HepG2 (cell line): ENCODE results near the gene ITPRIP. TPM values are rescaled to one million over a fixed set of nuclear protein-coding genes. Genes with fewer than 3 reads are reported as not detected.

Experiments used
- ATAC-seq: fragments of 200-7000 bp; cut with Tn5 transposase; 3 replicates; pipeline ENCODE4 v1.9.1; 2020; ENCODE audit warnings: mild to moderate bottlenecking, moderate library complexity
- BruUV-seq: library from RNA; stranded (reverse); fragments of 400-500 nt; replicated peaks from 2 replicates; lab custom pipeline; 2021; lab: Mats Ljungman, UMichigan
- CTCF ChIA-PET: fragments of 300-600 bp; formaldehyde crosslinking; extraction: SDS; loops from one replicate; lab custom pipeline; 2021; ENCODE audit warnings: low total read pairs, inconsistent platforms, low intra/inter-chr PET ratio; lab: Yijun Ruan, JAX
- POLR2A ChIA-PET: fragments of 350-600 bp; sonication (Branson Sonifier 250); formaldehyde crosslinking; loops from one replicate; lab custom pipeline; 2020; ENCODE audit warnings: antibody characterized with exemption, inconsistent platforms; lab: Yijun Ruan, JAX
- DNase-seq: peaks from one replicate; pipeline ENCODE4 v3.0.0-alpha.2; 2015; ENCODE audit warnings: low spot score
- FAIRE-seq: peaks from 3 replicates; lab custom pipeline; 2011; peaks lifted over from hg19 to GRCh38; lab: Jason Lieb, UNC
- H2AFZ ChIP-seq: one replicate; pipeline ENCODE4 v1.6.1; 2011; ENCODE audit warnings: low read length, inconsistent platforms
- H3K27ac ChIP-seq: fragments of 300-600 bp; 3 replicates; pipeline ENCODE4 v1.8.0; 2011; ENCODE audit warnings: mixed run types, mild to moderate bottlenecking, mixed read lengths, low read length, inconsistent platforms; ENCODE audit not compliant: insufficient read depth; ENCODE audit errors: extremely low read length
- H3K27me3 ChIP-seq, 2 experiments: fragments of 200-600 bp in 1 of 2; 2 replicates in 1 of 2; 3 replicates in 1 of 2; pipeline versions ENCODE4 v1.6.0 to v1.8.0; 2011; ENCODE audit warnings: low read length in 2 of 2, mild to moderate bottlenecking in 2 of 2, moderate library complexity in 2 of 2, inconsistent platforms in 1 of 2; ENCODE audit not compliant: insufficient read depth in 2 of 2, control insufficient read depth in 1 of 2
- H3K36me3 ChIP-seq, 2 experiments: fragments of 200-600 bp in 1 of 2; replicated peaks in 1 of 2; 2 replicates in 1 of 2; 3 replicates in 1 of 2; pipeline versions ENCODE4 v1.5.1 to v1.8.0; 2011; ENCODE audit warnings: low read length in 2 of 2, inconsistent platforms in 1 of 2; ENCODE audit not compliant: insufficient read depth in 2 of 2, control insufficient read depth in 1 of 2
- H3K4me1 ChIP-seq: 2 replicates; pipeline ENCODE4 v1.5.1; 2012; ENCODE audit warnings: low read length, inconsistent platforms; ENCODE audit not compliant: insufficient read depth
- H3K4me2 ChIP-seq: 2 replicates; pipeline ENCODE4 v1.6.0; 2011; ENCODE audit warnings: low read depth, low read length, inconsistent platforms
- H3K4me3 ChIP-seq, 3 experiments: fragments of 200-600 bp in 1 of 3; sonication (generic), shearing (Covaris generic) in 1 of 3; replicated peaks in 1 of 3; 2 replicates each; pipeline ENCODE4 v1.5.1; 2011 to 2016; ENCODE audit warnings: low read length in 3 of 3, inconsistent platforms in 2 of 3, low read depth in 2 of 3, mild to moderate bottlenecking in 2 of 3, control low read depth in 1 of 3, mixed read lengths in 1 of 3; ENCODE audit not compliant: insufficient read depth in 1 of 3
- H3K79me2 ChIP-seq: one replicate; pipeline ENCODE4 v1.6.1; 2011; ENCODE audit warnings: low read length, inconsistent platforms; ENCODE audit not compliant: insufficient read depth
- H3K9ac ChIP-seq: 2 replicates; pipeline ENCODE4 v1.6.0; 2011; ENCODE audit warnings: mild to moderate bottlenecking, low read depth, low read length, inconsistent platforms; ENCODE audit not compliant: insufficient read depth
- H3K9me3 ChIP-seq: 2 replicates; pipeline ENCODE4 v1.5.1; 2012; ENCODE audit warnings: mild to moderate bottlenecking, low read length
- H4K20me1 ChIP-seq: 2 replicates; pipeline ENCODE4 v1.6.0; 2011; ENCODE audit warnings: inconsistent platforms, mild to moderate bottlenecking, low read length, moderate library complexity; ENCODE audit not compliant: insufficient read depth
- CCDC6 ChIP-seq: sonication (generic); formaldehyde crosslinking; IDR thresholded peaks from 2 replicates; pipeline ENCODE4 v1.8.1; 2022; ENCODE audit warnings: mild to moderate bottlenecking, missing genetic modification reagents, moderate library complexity
- FIP1L1 ChIP-seq: fragments of 200-400 bp; formaldehyde crosslinking; IDR thresholded peaks from 2 replicates; pipeline ENCODE4 v1.6.1; 2018; ENCODE audit warnings: low read depth, mild to moderate bottlenecking, low read length, moderate library complexity, borderline replicate concordance; ENCODE audit not compliant: insufficient read depth
- ISL2 ChIP-seq: sonication (generic); formaldehyde crosslinking; IDR thresholded peaks from 2 replicates; pipeline ENCODE4 v1.5.0; 2020; ENCODE audit warnings: missing genetic modification reagents
- NFE2 ChIP-seq: sonication (generic); formaldehyde crosslinking; IDR thresholded peaks from 2 replicates; pipeline ENCODE4 v1.4.0; 2020; ENCODE audit warnings: missing genetic modification reagents
- PPARG ChIP-seq: conservative IDR thresholded peaks from 2 replicates; pipeline ENCODE4 v1.6.1; 2016; ENCODE audit warnings: missing biosample characterization, missing genetic modification reagents
- SP5 ChIP-seq: IDR thresholded peaks from 2 replicates; pipeline ENCODE4 v1.6.1; 2016; ENCODE audit warnings: low read depth, borderline replicate concordance
- SUZ12 ChIP-seq: fragments of 150-350 bp; IDR thresholded peaks from 2 replicates; pipeline ENCODE4 v1.6.1; 2014; ENCODE audit warnings: low read depth, low read length
- TOE1 ChIP-seq: sonication (generic); formaldehyde crosslinking; IDR thresholded peaks from 2 replicates; pipeline ENCODE4 v1.4.0; 2020; ENCODE audit warnings: mild to moderate bottlenecking, missing genetic modification reagents
- TSC22D2 ChIP-seq: sonication (generic); formaldehyde crosslinking; IDR thresholded peaks from 2 replicates; pipeline ENCODE4 v1.5.1; 2020; ENCODE audit warnings: missing genetic modification reagents, mild to moderate bottlenecking, borderline replicate concordance
- ZBTB38 ChIP-seq: sonication (generic); formaldehyde crosslinking; IDR thresholded peaks from 2 replicates; pipeline ENCODE4 v1.5.1; 2020; ENCODE audit warnings: mild to moderate bottlenecking, missing genetic modification reagents
- ZFP37 ChIP-seq: sonication (generic); formaldehyde crosslinking; IDR thresholded peaks from 2 replicates; pipeline ENCODE4 v1.4.0; 2020; ENCODE audit warnings: missing genetic modification reagents, borderline replicate concordance
- ZNF12 ChIP-seq: sonication (generic); formaldehyde crosslinking; IDR thresholded peaks from 2 replicates; pipeline ENCODE4 v1.5.0; 2020; ENCODE audit warnings: missing genetic modification reagents
- ZNF232 ChIP-seq: sonication (generic); formaldehyde crosslinking; IDR thresholded peaks from 2 replicates; pipeline ENCODE4 v1.4.0; 2020; ENCODE audit warnings: missing genetic modification reagents, borderline replicate concordance
- ZNF260 ChIP-seq: sonication (generic); formaldehyde crosslinking; IDR thresholded peaks from 2 replicates; pipeline ENCODE4 v1.4.0; 2020; ENCODE audit warnings: missing genetic modification reagents, low read depth, mild to moderate bottlenecking, borderline replicate concordance
- ZNF484 ChIP-seq: sonication (generic); formaldehyde crosslinking; IDR thresholded peaks from 2 replicates; pipeline ENCODE4 v1.5.1; 2020; ENCODE audit warnings: mild to moderate bottlenecking, low read depth, missing genetic modification reagents, borderline replicate concordance
- ZNF543 ChIP-seq: sonication (generic); formaldehyde crosslinking; IDR thresholded peaks from 2 replicates; pipeline ENCODE4 v1.4.0; 2020; ENCODE audit warnings: mild to moderate bottlenecking, missing genetic modification reagents
- ZNF549 ChIP-seq: sonication (generic); formaldehyde crosslinking; IDR thresholded peaks from 2 replicates; pipeline ENCODE4 v1.5.0; 2020; ENCODE audit warnings: missing genetic modification reagents
- ZNF609 ChIP-seq: sonication (generic); formaldehyde crosslinking; IDR thresholded peaks from 2 replicates; pipeline ENCODE4 v1.4.0; 2020; ENCODE audit warnings: mild to moderate bottlenecking, missing genetic modification reagents, borderline replicate concordance
- ZNF670 ChIP-seq: sonication (generic); formaldehyde crosslinking; IDR thresholded peaks from 2 replicates; pipeline ENCODE4 v1.8.0; 2022; ENCODE audit warnings: mild to moderate bottlenecking, missing genetic modification reagents, borderline replicate concordance
- ZNF772 ChIP-seq: sonication (generic); formaldehyde crosslinking; IDR thresholded peaks from 2 replicates; pipeline ENCODE4 v1.5.0; 2020; ENCODE audit warnings: mild to moderate bottlenecking, missing genetic modification reagents
- WGBS: methylation state at CpG from one replicate; pipeline ENCODE4 v1.1.6; 2017; ENCODE audit warnings: low lambda C conversion rate; 5-methylcytosine and 5-hydroxymethylcytosine counted together
- in situ Hi-C: cut with HindIII; loops from 2 replicates; pipeline ENCODE4 v1.10.0; 2017; ENCODE audit warnings: low pct_unique_long_range_greater_than_20kb; ENCODE audit not compliant: extremely low pct_ligation_motif_present
- intact Hi-C: fragments of 100-400 bp; cut with micrococcal nuclease; formaldehyde crosslinking; loops from one replicate; pipeline ENCODE4 v1.10.0; 2022; ENCODE audit not compliant: unreplicated experiment
- polyA plus RNA-seq, 8 experiments: library from polyadenylated mRNA; depleted of rRNA in 3 of 8; stranded (reverse) in 7 of 8; unstranded in 1 of 8; fragments of >200 nt; fragmentation: Illumina TruSeq in 4 of 8; extraction: Trizol in 4 of 8; gene quantifications; 2 replicates each; pipeline versions ENCODE4 v1.2.1 to v1.2.3, GENCODE V29; 2011 to 2016; ENCODE audit warnings: low read depth in 4 of 8, missing spikeins in 1 of 8, mixed read lengths in 1 of 8; ENCODE audit not compliant: insufficient read depth in 1 of 8
- total RNA-seq, 5 experiments: library from RNA; depleted of rRNA; stranded (reverse); fragments of >200 nt; fragmentation: Illumina TruSeq; extraction: Trizol; gene quantifications; 2 replicates each; pipeline ENCODE4 v1.2.3, GENCODE V29; 2016; ENCODE audit warnings: low read depth in 1 of 5

ITPRIP gene
- total and polyA plus RNA-seq, 2 of the 13 experiments (the other 11 are each of a cell fraction or from before 2014, with no cell fraction given), result 1.00 to 2.8 TPM

- TF ChIP-seq ZBTB38 (CRISPR knock-in tag), result no peak
- no peak for TF ChIP-seq ZNF543 (CRISPR knock-in tag)
- no peak for TF ChIP-seq ISL2 (CRISPR knock-in tag)
Observed at GRCh38 chr10:104323760-104324201, 14.5 kb downstream of the ITPRIP start (continued).

- BruUV-seq, result no TSS peak
- TF ChIP-seq TOE1 (CRISPR knock-in tag) (no peak), NFE2 (CRISPR knock-in tag) (no peak), ZNF260 (CRISPR knock-in tag) (no peak), ZNF232 (CRISPR knock-in tag) (no peak), ZNF609 (CRISPR knock-in tag) (no peak), ZNF772 (CRISPR knock-in tag) (no peak), ZNF549 (no peak), CCDC6 (CRISPR knock-in tag) (no peak), SP5 (CRISPR knock-in tag) (no peak), ZNF12 (CRISPR knock-in tag) (no peak), PPARG (CRISPR knock-in tag) (no peak), TSC22D2 (no peak), SUZ12 (no peak), ZNF670 (CRISPR knock-in tag) (no peak), ZNF484 (no peak), ZFP37 (CRISPR knock-in tag) (no peak), FIP1L1 (no peak)
Observed at GRCh38 chr10:104323085-104323484, 15.2 kb downstream of the ITPRIP start.

More at GRCh38 chr10:104323085-104323484, 15.2 kb downstream of the ITPRIP start:
- FAIRE-seq (no peak), ATAC-seq (no peak), DNase-seq (no peak)
- H3K36me3 ChIP-seq, result no peaks in the 10 kb centered on the region
- no peak overlapping the region for H3K4me3 ChIP-seq
- no peak overlapping the region for H2AFZ ChIP-seq
- H3K79me2 ChIP-seq, result no peaks in the 10 kb centered on the region
- intact Hi-C loops, result no loop called here
- CTCF ChIA-PET, result no interaction called here
- no peak overlapping the region for H3K4me2 ChIP-seq
- in situ Hi-C loops, result no loop called here
- POLR2A ChIA-PET, result no interaction called here
- peaks cover 11% of the 10 kb centered on the region for H3K4me1 ChIP-seq
- no peaks in the 10 kb centered on the region for H3K27me3 ChIP-seq
- 0 out of 2 replicates have a peak, but pooled peaks cover 3% of the 10 kb centered on the region for H4K20me1 ChIP-seq
- WGBS, result 87% methylated on average over 1 of the region's 1 CpG
- H3K9me3 ChIP-seq, result no peaks in the 10 kb centered on the region
- no peak overlapping the region for H3K9ac ChIP-seq
- H3K27ac ChIP-seq, result no peak overlapping the region
